Right kidney (tissue), 1 donor: ENCODE data around the gene HLA-DPA1.
"Not testable (repeated sequence)": the region's sequence is repeated elsewhere in the genome, so short reads cannot be mapped to it uniquely, and the experiment has no call there.

ENCODE experiments used
- DNase-seq: peaks from one replicate; pipeline ENCODE4 v3.0.0-alpha.2; 2016

The HLA-DPA1 gene

GRCh38 chr6:33065312-33065711 is 8.1 kb downstream of the HLA-DPA1 start:
- no peak for DNase-seq

- no peak for DNase-seq
Measured at GRCh38 chr6:33064723-33065122, 8.7 kb downstream of the HLA-DPA1 start.

- not testable (repeated sequence) for DNase-seq
Measured at GRCh38 chr6:33063435-33063834, 10.0 kb downstream of the HLA-DPA1 start.

GRCh38 chr6:33061987-33062386 is 11.5 kb downstream of the HLA-DPA1 start:
- no peak for DNase-seq

GRCh38 chr6:33057222-33058150 is 16.0 kb downstream of the HLA-DPA1 start:
- DNase-seq: no peak

- no peak for DNase-seq
Measured at GRCh38 chr6:33053230-33053629, 20.2 kb downstream of the HLA-DPA1 start.

GRCh38 chr6:33052627-33053026 is 20.8 kb downstream of the HLA-DPA1 start:
- no peak for DNase-seq

GRCh38 chr6:33050014-33050810 is 23.2 kb downstream of the HLA-DPA1 start:
- DNase-seq: no peak

- no peak for DNase-seq
Measured at GRCh38 chr6:33049323-33050013, 24.0 kb downstream of the HLA-DPA1 start.

- DNase-seq: no peak
Measured at GRCh38 chr6:33040157-33040556, 33.3 kb downstream of the HLA-DPA1 start.

- DNase-seq: no peak
Measured at GRCh38 chr6:33036535-33036934, 36.9 kb downstream of the HLA-DPA1 start.

GRCh38 chr6:33034554-33034953 is 38.9 kb downstream of the HLA-DPA1 start:
- DNase-seq: no peak

- DNase-seq: no peak
Measured at GRCh38 chr6:33030245-33030644, 43.2 kb downstream of the HLA-DPA1 start.

- no peak for DNase-seq
Measured at GRCh38 chr6:33029328-33030184, 43.9 kb downstream of the HLA-DPA1 start.

- DNase-seq: no peak
Measured at GRCh38 chr6:33028220-33028849, 45.1 kb downstream of the HLA-DPA1 start.

- no peak for DNase-seq
Measured at GRCh38 chr6:33024521-33024920, 48.9 kb downstream of the HLA-DPA1 start.

GRCh38 chr6:33023536-33023935 is 49.9 kb downstream of the HLA-DPA1 start:
- no peak for DNase-seq

- no peak for DNase-seq
Measured at GRCh38 chr6:33021917-33022316, 51.5 kb downstream of the HLA-DPA1 start.

GRCh38 chr6:33019372-33019771 is 54.1 kb downstream of the HLA-DPA1 start:
- no peak for DNase-seq

- no peak for DNase-seq
Measured at GRCh38 chr6:33018904-33019303, 54.5 kb downstream of the HLA-DPA1 start.

GRCh38 chr6:33018418-33018817 is 55.0 kb downstream of the HLA-DPA1 start:
- no peak for DNase-seq
